Neuron (in vitro differentiated cells): ENCODE data around the gene PIAS1.

Source experiments
- H2AFZ ChIP-seq: one replicate; pipeline ENCODE4 v1.6.1; 2013; ENCODE audit warnings: low read depth, mild to moderate bottlenecking, inconsistent platforms, low read length, moderate library complexity
- H3K27me3 ChIP-seq: one replicate; pipeline ENCODE4 v1.6.1; 2013; ENCODE audit warnings: low read length; ENCODE audit not compliant: insufficient read depth
- H3K36me3 ChIP-seq: one replicate; pipeline ENCODE4 v1.6.1; 2013; ENCODE audit warnings: low read length; ENCODE audit not compliant: insufficient read depth
- H3K4me1 ChIP-seq: one replicate; pipeline ENCODE4 v1.6.1; 2013; ENCODE audit warnings: low read length; ENCODE audit not compliant: insufficient read depth
- H3K4me3 ChIP-seq: 2 replicates; pipeline ENCODE4 v1.5.1; 2013; ENCODE audit warnings: mild to moderate bottlenecking, low read length, moderate library complexity
- H3K9me3 ChIP-seq: one replicate; pipeline ENCODE4 v1.6.1; 2013; ENCODE audit warnings: low read length

Gene PIAS1

DNA sequence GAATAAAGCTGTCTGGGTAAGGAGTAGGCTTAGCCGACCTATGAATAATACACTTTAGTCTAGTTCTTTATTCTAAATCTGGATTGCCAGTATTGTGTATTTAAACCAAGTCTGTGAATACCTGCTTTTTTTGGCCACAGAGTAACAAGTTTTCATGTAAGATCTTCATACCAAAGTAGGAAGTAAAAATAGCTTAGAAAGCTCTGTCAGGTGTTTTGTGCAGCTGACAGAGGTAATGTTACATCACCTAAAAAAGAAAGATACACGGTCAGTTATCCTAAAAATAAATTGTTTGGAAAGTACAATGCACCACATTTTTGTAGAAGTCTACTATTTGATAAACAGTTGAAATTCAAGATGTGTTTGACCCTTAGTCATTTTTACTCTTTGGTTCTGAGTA lies 134.5 kb downstream of the PIAS1 start:
- H3K27me3 ChIP-seq = no peaks in the 10 kb centered on the region
- peaks cover 1% of the 10 kb centered on the region for H3K9me3 ChIP-seq
- H3K4me3 ChIP-seq = no peak overlapping the region
- peaks cover 78% of the 10 kb centered on the region for H3K36me3 ChIP-seq
- H3K4me1 ChIP-seq = no peaks in the 10 kb centered on the region
- no peak overlapping the region for H2AFZ ChIP-seq

DNA sequence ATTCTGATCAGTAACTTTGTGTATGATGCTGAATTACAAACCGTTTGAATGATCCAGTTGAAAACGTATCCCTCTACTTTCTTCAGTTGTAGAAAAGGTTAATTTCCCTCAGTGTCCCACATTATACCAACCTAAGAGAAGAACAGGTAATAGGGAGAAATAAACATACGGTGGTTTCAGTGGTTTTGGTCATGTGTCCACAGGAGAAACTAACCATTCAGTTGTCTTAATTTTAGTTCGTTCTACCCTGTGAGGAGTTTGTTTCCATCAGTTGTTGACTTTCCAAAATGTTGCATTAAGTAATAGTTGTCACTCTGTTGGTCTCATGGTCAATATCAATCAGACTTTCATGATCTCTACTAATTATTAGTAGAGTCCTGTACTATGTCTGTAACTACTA lies 135.9 kb downstream of the PIAS1 start:
- Histone ChIP-seq H3K36me3 (peaks cover 69% of the 10 kb centered on the region), H3K27me3 (no peaks in the 10 kb centered on the region), H3K9me3 (no peaks in the 10 kb centered on the region)

DNA sequence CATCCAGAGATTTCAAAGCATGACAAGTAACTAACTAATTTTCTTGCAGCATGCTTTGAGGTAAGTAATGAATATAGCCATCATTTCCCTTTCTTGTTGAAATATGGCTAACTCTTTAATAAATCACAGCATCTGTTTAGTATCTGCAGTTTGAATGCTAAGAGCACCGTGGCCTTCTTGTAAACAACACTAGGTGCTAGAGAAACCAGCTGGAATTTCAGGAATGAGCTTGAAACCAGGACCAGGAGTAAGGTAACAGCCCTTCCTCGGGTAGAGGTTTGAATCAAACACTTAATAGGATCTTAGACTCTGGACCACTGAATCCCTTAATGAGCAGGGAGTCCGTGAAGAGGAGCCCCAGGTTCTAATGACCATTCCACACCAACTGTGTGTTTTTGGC lies 137.4 kb downstream of the PIAS1 start:
- Histone ChIP-seq H3K36me3 (peaks cover 59% of the 10 kb centered on the region), H2AFZ (no peak overlapping the region), H3K4me1 (no peaks in the 10 kb centered on the region), H3K4me3 (no peak overlapping the region), H3K27me3 (no peaks in the 10 kb centered on the region), H3K9me3 (no peaks in the 10 kb centered on the region)

More for the DNA sequence above, 135.9 kb downstream of the PIAS1 start:
- no peak overlapping the region for H2AFZ ChIP-seq
- no peaks in the 10 kb centered on the region for H3K4me1 ChIP-seq
- H3K4me3 ChIP-seq = no peak overlapping the region

DNA sequence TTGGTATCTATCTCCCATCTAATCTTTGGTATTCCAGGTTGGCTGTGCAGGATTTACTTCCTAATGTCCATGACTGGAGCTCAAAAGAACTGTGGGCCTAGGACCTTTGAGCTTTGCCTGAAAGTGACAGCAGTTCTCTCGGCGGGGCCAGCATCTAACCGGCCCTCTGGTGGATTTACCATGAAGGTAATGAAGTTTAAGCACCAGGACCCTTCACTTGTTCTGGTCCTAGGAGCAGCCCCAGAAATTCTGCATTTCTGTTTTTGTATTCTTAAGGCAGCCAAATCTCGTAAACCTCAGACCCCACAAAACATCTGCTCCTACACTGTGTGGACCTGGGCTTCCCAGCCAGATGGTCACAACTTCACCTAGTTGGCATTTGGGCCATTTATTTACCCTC lies 138.0 kb downstream of the PIAS1 start:
- Histone ChIP-seq H3K4me3 (no peak overlapping the region), H3K4me1 (no peaks in the 10 kb centered on the region), H3K27me3 (no peaks in the 10 kb centered on the region), H3K9me3 (no peaks in the 10 kb centered on the region), H2AFZ (no peak overlapping the region), H3K36me3 (peaks cover 56% of the 10 kb centered on the region)

DNA sequence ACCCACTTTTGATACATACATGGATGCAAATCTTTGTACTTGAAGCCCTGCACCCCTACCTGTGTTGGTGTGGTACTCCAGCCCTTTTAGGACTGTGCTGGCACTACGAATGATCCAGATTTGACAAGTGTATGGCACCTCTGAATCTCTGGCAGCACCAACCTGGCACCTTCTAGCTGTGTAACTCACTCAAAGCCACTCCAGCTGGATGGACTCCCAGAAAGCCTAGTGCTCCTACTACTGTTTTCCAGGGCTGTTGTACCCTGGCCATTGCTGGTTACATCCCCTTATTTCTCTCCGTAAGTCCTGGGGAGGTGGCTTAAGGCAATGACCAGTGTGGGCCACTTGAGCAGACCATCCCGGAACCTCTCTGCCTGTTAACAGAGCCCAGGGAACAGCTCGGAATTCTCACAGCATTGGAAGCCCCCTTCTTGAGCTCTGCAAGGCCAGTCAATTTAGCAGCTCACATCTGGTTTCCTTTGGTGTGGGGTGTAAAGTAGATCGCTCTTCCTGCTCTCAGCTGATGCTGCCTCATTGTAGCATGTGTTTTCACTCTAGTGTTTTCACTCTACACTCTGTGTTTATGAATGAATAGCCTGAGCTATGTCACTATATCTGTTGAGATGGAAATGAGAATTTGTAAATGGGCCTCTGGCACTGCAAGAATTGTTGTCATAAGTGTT lies 138.8 kb downstream of the PIAS1 start:
- Histone ChIP-seq H3K27me3 (no peaks in the 10 kb centered on the region), H2AFZ (no peak overlapping the region), H3K4me1 (no peaks in the 10 kb centered on the region), H3K4me3 (no peak overlapping the region), H3K36me3 (peaks cover 56% of the 10 kb centered on the region), H3K9me3 (no peaks in the 10 kb centered on the region)

DNA sequence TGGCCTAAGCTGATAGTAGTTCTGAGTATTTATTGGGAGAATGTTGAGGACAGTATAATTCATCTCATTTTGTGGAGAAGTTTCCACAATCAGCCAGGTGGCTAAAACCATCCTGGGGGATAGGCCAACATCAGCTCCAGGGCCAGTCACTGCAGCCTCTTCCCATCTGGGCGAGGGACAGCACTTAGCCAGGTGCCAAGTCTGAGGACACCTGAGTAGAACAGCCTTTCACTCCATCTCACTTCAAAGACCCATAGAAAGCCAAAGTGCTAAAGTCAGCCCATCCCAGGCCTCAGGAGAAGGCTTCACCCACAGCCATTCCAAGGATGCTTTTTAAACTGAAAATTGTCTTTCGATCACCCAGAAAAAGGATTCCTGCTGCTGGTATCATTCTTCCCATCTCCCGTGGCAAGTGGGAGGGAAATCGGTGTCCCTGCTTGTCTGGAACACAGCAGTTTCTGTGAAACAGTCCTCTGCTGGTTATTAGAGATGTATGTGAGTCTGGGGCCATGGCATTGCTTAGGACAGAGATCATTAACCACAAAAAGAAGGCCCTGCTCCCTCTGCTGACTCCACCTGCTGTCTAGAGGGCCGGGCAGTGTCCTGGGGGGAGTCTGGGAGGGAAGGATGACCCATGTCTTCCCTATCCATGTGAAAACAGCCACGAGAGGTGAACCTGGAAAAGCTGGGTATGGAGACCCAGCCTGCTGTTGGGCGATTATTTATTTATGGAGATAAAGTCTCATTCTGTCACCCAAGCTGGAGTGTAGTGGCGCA lies 141.4 kb downstream of the PIAS1 start:
- H3K27me3 ChIP-seq = no peaks in the 10 kb centered on the region
- H3K4me1 ChIP-seq = peaks cover 3% of the 10 kb centered on the region
- peaks cover 41% of the 10 kb centered on the region for H3K36me3 ChIP-seq
- no peak overlapping the region for H3K4me3 ChIP-seq
- H3K9me3 ChIP-seq = no peaks in the 10 kb centered on the region
- no peak overlapping the region for H2AFZ ChIP-seq

DNA sequence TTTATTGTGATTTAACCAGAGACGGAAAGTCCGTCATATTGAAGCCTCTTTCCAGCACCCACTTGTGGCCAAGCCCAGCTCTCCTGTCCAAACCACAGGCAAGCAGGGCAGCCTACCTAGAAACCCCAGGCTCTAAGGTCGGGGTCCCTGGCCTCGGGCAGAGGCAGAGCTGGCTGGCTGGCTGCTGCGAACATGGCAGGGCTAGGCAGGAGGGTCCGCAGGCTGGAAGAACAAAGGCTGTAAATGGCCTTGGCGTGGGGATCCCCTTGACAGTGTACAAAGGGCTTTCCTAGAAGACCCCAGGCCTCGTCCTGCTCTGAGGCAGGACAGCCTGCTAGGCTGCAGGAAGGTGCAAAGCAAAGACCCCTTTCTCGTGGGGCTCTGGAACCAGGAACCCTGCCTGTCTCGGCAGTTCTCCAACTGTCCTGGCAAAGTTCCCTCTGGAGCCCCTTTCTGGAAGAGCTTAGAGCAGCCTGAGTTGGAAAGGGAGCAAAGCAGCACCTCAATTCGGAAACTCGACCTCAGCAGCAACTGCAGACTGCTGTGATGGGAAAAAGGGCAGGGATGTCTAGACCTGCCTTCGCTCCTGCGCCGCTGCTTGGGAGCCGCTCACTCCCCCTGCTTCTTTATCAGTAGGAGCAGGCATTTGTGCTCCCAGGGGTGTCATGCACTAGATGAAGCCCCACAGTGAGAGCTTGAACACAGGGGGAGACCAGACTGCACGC lies 142.5 kb downstream of the PIAS1 start:
- Histone ChIP-seq H3K27me3 (no peaks in the 10 kb centered on the region), H3K36me3 (peaks cover 32% of the 10 kb centered on the region), H3K9me3 (no peaks in the 10 kb centered on the region), H2AFZ (no peak overlapping the region), H3K4me3 (no peak overlapping the region), H3K4me1 (peaks cover 3% of the 10 kb centered on the region)

DNA sequence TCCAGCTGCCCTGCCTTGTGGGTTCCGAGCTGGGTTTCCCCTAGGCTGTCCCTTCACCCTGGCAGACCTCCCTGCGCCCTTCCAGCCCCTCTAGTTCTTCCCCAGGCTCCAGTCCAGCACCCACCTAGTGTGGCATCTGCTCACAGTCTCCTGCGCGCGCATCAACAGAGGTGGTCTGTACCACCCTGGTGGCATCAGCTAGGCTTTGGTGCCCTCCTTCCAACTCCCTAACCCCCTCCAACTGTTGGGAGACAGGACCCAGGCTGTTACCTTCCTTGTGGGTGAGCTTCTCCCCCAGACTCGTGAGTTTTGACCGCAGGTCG lies 143.0 kb downstream of the PIAS1 start:
- Histone ChIP-seq H3K27me3 (no peaks in the 10 kb centered on the region), H3K4me1 (peaks cover 3% of the 10 kb centered on the region), H3K36me3 (peaks cover 27% of the 10 kb centered on the region), H3K4me3 (no peak overlapping the region), H2AFZ (no peak overlapping the region), H3K9me3 (no peaks in the 10 kb centered on the region)

DNA sequence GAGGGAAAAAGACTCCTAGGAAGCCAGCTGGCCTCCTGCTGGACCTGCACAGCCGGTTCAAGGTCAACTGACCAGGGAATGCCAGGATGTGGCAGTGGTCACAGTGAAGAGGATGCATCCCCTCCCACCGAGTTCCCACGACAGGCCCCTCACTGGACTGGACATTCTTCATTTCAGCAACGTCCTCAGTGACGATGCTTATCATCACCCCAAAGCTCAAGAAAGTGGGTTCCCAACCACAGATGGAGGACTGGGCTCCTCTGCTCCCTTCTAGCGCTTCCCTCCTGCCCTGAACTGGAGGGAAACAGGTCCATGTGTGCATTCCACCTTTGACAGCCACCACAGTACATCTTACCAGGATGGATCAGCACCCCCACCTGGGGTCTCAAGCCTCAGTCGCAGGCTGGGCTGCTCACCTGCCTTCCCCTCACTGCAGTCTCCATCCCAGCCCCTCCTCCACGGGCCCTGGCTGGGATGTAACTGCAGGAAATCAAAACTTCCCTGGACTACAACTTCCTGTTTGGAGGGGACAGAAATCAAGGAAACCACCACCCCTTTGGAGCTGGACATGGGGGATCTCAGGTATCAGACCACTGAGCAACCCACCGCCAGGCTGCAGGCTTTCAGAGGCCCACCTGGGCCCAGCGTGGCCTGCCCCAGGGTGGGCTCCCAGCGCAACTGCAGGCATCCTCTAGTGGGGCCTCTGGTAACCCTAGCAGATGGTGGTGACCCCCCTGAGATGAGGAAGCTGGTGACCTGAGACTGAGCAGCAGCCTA lies 143.7 kb downstream of the PIAS1 start:
- H3K4me3 ChIP-seq = no peak overlapping the region

DNA sequence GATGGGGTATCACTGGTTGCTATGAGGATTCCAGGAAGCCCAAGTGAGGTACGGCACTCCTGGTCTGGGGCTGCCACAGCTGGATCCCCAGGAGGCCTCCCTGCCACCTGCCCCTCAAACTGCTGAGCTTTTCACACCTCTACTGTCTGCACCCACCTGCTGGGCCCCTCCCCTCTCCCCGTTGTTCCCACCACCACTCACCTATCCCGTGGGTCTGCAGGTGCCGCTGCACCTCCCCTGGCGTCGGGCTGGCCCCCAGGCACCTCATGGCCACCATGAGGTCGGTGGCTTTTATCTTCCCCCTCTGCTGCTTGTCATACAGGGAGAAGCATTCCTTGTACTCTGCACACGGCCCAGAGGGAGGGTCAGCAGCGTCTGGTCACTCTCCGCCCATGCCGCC lies 145.2 kb downstream of the PIAS1 start:
- Histone ChIP-seq H3K4me1 (peaks cover 3% of the 10 kb centered on the region), H3K36me3 (peaks cover 8% of the 10 kb centered on the region), H3K4me3 (no peak overlapping the region), H3K9me3 (no peaks in the 10 kb centered on the region), H3K27me3 (no peaks in the 10 kb centered on the region), H2AFZ (no peak overlapping the region)

More for the DNA sequence above, 143.7 kb downstream of the PIAS1 start:
- H3K9me3 ChIP-seq = no peaks in the 10 kb centered on the region
- H3K4me1 ChIP-seq = peaks cover 3% of the 10 kb centered on the region
- no peak overlapping the region for H2AFZ ChIP-seq
- H3K36me3 ChIP-seq = peaks cover 21% of the 10 kb centered on the region
- H3K27me3 ChIP-seq = no peaks in the 10 kb centered on the region

DNA sequence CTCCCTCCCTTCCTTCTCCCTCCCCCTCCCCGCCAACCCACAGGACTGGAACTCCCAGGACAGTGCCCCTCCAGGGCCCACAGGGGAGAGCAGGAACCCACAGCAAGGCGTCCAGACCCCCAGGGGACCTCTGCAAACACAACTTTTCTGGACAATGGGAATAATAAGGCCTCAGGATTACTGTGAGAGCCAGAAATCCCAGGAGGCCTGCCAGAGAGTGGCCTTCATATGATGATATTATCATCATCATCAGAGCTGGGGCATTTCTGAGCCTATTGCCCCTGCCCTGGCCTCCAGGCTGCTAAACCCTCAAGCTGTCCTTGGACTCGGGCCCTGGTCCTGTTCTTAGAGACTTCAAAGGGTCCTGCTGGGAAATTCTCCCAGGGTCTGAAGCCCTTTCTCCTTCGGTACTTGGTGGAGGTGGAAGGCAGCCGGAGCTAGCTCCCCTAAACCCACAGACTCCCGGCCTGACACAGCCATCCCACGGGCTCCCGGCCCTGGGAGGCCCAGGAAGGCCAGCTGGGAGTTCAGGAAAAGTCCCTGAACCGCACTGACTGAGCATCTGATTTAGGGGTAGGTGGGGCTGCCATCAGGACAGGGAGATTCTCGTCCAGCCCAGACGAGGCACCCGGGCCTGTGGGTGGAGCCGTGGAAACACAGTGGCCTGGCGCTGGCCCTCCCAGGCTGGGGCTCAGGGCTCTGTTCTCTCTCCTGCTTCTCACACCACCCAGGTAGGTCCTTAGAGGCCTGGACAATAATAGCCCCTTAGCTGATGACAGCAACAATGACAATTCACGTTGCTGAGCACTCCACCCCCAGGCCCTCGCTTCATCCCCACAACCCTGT lies 146.1 kb downstream of the PIAS1 start:
- no peaks in the 10 kb centered on the region for H3K27me3 ChIP-seq
- no peak overlapping the region for H3K4me3 ChIP-seq
- H3K9me3 ChIP-seq = no peaks in the 10 kb centered on the region
- H3K36me3 ChIP-seq = peaks cover 8% of the 10 kb centered on the region
- no peak overlapping the region for H2AFZ ChIP-seq
- peaks cover 3% of the 10 kb centered on the region for H3K4me1 ChIP-seq

DNA sequence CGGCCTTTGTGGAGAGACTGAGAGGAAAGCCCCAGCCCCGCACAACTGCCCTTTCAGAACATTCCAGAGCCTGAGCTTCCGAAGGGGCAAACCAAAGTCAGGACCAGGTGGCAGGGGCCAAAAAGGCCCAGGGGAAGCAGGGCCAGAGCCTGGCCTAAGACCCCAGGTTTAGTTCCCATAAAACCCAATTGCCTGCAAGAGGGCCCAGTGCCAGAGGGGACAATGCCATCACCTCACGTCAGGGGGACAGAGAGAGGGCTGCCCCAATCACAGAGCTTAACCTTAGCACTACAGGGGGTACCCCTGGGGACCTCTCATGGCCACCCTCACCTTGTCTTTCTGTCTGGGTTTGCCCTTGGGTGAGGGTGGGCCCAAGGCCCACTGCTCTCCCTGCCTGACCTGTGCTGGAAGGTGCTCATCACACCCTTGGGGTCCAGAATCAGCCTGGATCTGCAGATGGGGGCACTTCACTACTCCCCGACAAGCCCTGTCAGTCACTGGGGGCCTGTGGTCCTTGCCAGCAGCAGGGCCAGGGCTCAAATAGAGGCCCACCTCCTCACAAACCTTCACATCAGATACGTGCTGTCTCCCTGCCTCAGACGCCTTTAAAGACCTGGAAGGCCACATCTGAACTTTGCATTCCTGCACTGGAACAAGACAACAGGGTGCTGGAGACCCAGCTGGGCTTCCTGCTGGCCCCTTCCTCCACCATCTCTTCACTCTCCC lies 147.2 kb downstream of the PIAS1 start:
- Histone ChIP-seq H3K27me3 (no peaks in the 10 kb centered on the region), H3K36me3 (peaks cover 8% of the 10 kb centered on the region), H3K9me3 (no peaks in the 10 kb centered on the region), H2AFZ (no peak overlapping the region), H3K4me1 (peaks cover 3% of the 10 kb centered on the region), H3K4me3 (no peak overlapping the region)
